HepG2 (cell line): ENCODE data around the gene MAP1B. TPM values are rescaled to one million over a fixed set of nuclear protein-coding genes. Genes with fewer than 3 reads are reported as not detected.

Experiments used
- ATAC-seq: fragments of 200-7000 bp; cut with Tn5 transposase; 3 replicates; pipeline ENCODE4 v1.9.1; 2020; ENCODE audit warnings: mild to moderate bottlenecking, moderate library complexity
- BruUV-seq: library from RNA; stranded (reverse); fragments of 400-500 nt; replicated peaks from 2 replicates; lab custom pipeline; 2021; lab: Mats Ljungman, UMichigan
- CTCF ChIA-PET: fragments of 300-600 bp; formaldehyde crosslinking; extraction: SDS; loops from one replicate; lab custom pipeline; 2021; ENCODE audit warnings: low total read pairs, inconsistent platforms, low intra/inter-chr PET ratio; lab: Yijun Ruan, JAX
- POLR2A ChIA-PET: fragments of 350-600 bp; sonication (Branson Sonifier 250); formaldehyde crosslinking; loops from one replicate; lab custom pipeline; 2020; ENCODE audit warnings: antibody characterized with exemption, inconsistent platforms; lab: Yijun Ruan, JAX
- DNase-seq: peaks from one replicate; pipeline ENCODE4 v3.0.0-alpha.2; 2015; ENCODE audit warnings: low spot score
- FAIRE-seq: peaks from 3 replicates; lab custom pipeline; 2011; peaks lifted over from hg19 to GRCh38; lab: Jason Lieb, UNC
- H2AFZ ChIP-seq: one replicate; pipeline ENCODE4 v1.6.1; 2011; ENCODE audit warnings: low read length, inconsistent platforms
- H3K27ac ChIP-seq: fragments of 300-600 bp; 3 replicates; pipeline ENCODE4 v1.8.0; 2011; ENCODE audit warnings: mixed run types, mild to moderate bottlenecking, mixed read lengths, low read length, inconsistent platforms; ENCODE audit not compliant: insufficient read depth; ENCODE audit errors: extremely low read length
- H3K27me3 ChIP-seq, 2 experiments: fragments of 200-600 bp in 1 of 2; 2 replicates in 1 of 2; 3 replicates in 1 of 2; pipeline versions ENCODE4 v1.6.0 to v1.8.0; 2011; ENCODE audit warnings: low read length in 2 of 2, mild to moderate bottlenecking in 2 of 2, moderate library complexity in 2 of 2, inconsistent platforms in 1 of 2; ENCODE audit not compliant: insufficient read depth in 2 of 2, control insufficient read depth in 1 of 2
- H3K36me3 ChIP-seq, 2 experiments: fragments of 200-600 bp in 1 of 2; replicated peaks in 1 of 2; 2 replicates in 1 of 2; 3 replicates in 1 of 2; pipeline versions ENCODE4 v1.5.1 to v1.8.0; 2011; ENCODE audit warnings: low read length in 2 of 2, inconsistent platforms in 1 of 2; ENCODE audit not compliant: insufficient read depth in 2 of 2, control insufficient read depth in 1 of 2
- H3K4me1 ChIP-seq: 2 replicates; pipeline ENCODE4 v1.5.1; 2012; ENCODE audit warnings: low read length, inconsistent platforms; ENCODE audit not compliant: insufficient read depth
- H3K4me2 ChIP-seq: 2 replicates; pipeline ENCODE4 v1.6.0; 2011; ENCODE audit warnings: low read depth, low read length, inconsistent platforms
- H3K4me3 ChIP-seq, 3 experiments: fragments of 200-600 bp in 1 of 3; sonication (generic), shearing (Covaris generic) in 1 of 3; replicated peaks in 1 of 3; 2 replicates each; pipeline ENCODE4 v1.5.1; 2011 to 2016; ENCODE audit warnings: low read length in 3 of 3, inconsistent platforms in 2 of 3, low read depth in 2 of 3, mild to moderate bottlenecking in 2 of 3, control low read depth in 1 of 3, mixed read lengths in 1 of 3; ENCODE audit not compliant: insufficient read depth in 1 of 3
- H3K79me2 ChIP-seq: one replicate; pipeline ENCODE4 v1.6.1; 2011; ENCODE audit warnings: low read length, inconsistent platforms; ENCODE audit not compliant: insufficient read depth
- H3K9ac ChIP-seq: 2 replicates; pipeline ENCODE4 v1.6.0; 2011; ENCODE audit warnings: mild to moderate bottlenecking, low read depth, low read length, inconsistent platforms; ENCODE audit not compliant: insufficient read depth
- H3K9me3 ChIP-seq: 2 replicates; pipeline ENCODE4 v1.5.1; 2012; ENCODE audit warnings: mild to moderate bottlenecking, low read length
- H4K20me1 ChIP-seq: 2 replicates; pipeline ENCODE4 v1.6.0; 2011; ENCODE audit warnings: inconsistent platforms, mild to moderate bottlenecking, low read length, moderate library complexity; ENCODE audit not compliant: insufficient read depth
- ATF7 ChIP-seq, 2 experiments: fragments of 450-650 bp in 1 of 2; sonication (generic) in 1 of 2; formaldehyde crosslinking in 1 of 2; IDR thresholded peaks; 2 replicates each; pipeline versions ENCODE4 v1.4.0 to v1.6.1; 2016 to 2020; ENCODE audit warnings: antibody characterized with exemption in 1 of 2, mild to moderate bottlenecking in 1 of 2, missing genetic modification reagents in 1 of 2
- ATM ChIP-seq: fragments of 450-650 bp; IDR thresholded peaks from 2 replicates; pipeline ENCODE4 v1.7.1; 2017; ENCODE audit warnings: mild to moderate bottlenecking, borderline replicate concordance
- CHD2 ChIP-seq: IDR thresholded peaks from 2 replicates; pipeline ENCODE4 v1.6.1; 2011; ENCODE audit warnings: low read depth, low read length, improper control_type of control experiment
- DR1 ChIP-seq: sonication (generic); formaldehyde crosslinking; IDR thresholded peaks from 2 replicates; pipeline ENCODE4 v1.8.0; 2021; ENCODE audit warnings: mild to moderate bottlenecking, missing genetic modification reagents, inconsistent platforms
- HHEX ChIP-seq: IDR thresholded peaks from 2 replicates; pipeline ENCODE4 v1.6.1; 2016; ENCODE audit warnings: control low read depth
- NCOA1 ChIP-seq: sonication (generic); formaldehyde crosslinking; IDR thresholded peaks from 2 replicates; pipeline ENCODE4 v1.9.0; 2021; ENCODE audit warnings: missing genetic modification reagents
- NR2F2 ChIP-seq: IDR thresholded peaks from 2 replicates; pipeline ENCODE4 v1.6.1; 2012; ENCODE audit warnings: low read depth, inconsistent platforms, borderline replicate concordance
- RXRB ChIP-seq: IDR thresholded peaks from 2 replicates; pipeline ENCODE4 v1.6.1; 2016; ENCODE audit warnings: borderline replicate concordance, missing genetic modification reagents, missing compliant biosample characterization
- SIN3B ChIP-seq: fragments of 150-350 bp; IDR thresholded peaks from 2 replicates; pipeline ENCODE4 v1.6.1; 2014; ENCODE audit warnings: low read length
- SMAD9 ChIP-seq: sonication (generic); formaldehyde crosslinking; IDR thresholded peaks from 2 replicates; pipeline ENCODE4 v1.5.1; 2020; ENCODE audit warnings: mild to moderate bottlenecking, missing genetic modification reagents
- SP2 ChIP-seq: sonication (generic); formaldehyde crosslinking; IDR thresholded peaks from 2 replicates; pipeline ENCODE4 v1.5.1; 2020; ENCODE audit warnings: mild to moderate bottlenecking, missing genetic modification reagents
- SRSF4 ChIP-seq: fragments of 200-400 bp; formaldehyde crosslinking; IDR thresholded peaks from one replicate; pipeline ENCODE4 v1.6.1; 2018; ENCODE audit warnings: mild to moderate bottlenecking, low read depth, low read length, moderate library complexity; ENCODE audit not compliant: poor library complexity, severe bottlenecking
- U2AF2 ChIP-seq: fragments of 200-400 bp; formaldehyde crosslinking; IDR thresholded peaks from 2 replicates; pipeline ENCODE4 v1.6.1; 2017; ENCODE audit warnings: low read depth, mild to moderate bottlenecking, low read length
- ZBTB21 ChIP-seq: sonication (generic); formaldehyde crosslinking; IDR thresholded peaks from 2 replicates; pipeline ENCODE4 v1.4.0; 2020; ENCODE audit warnings: missing genetic modification reagents
- ZFYVE20 ChIP-seq: sonication (generic); formaldehyde crosslinking; IDR thresholded peaks from 2 replicates; pipeline ENCODE4 v1.8.0; 2023; ENCODE audit warnings: low read depth, mild to moderate bottlenecking, moderate library complexity, missing genetic modification reagents, borderline replicate concordance
- ZNF24 ChIP-seq: fragments of 450-650 bp; IDR thresholded peaks from 2 replicates; pipeline ENCODE4 v1.6.1; 2017; ENCODE audit warnings: antibody characterized with exemption, mild to moderate bottlenecking
- ZNF317 ChIP-seq: sonication (generic); formaldehyde crosslinking; IDR thresholded peaks from 2 replicates; pipeline ENCODE4 v1.5.0; 2020; ENCODE audit warnings: mild to moderate bottlenecking, missing genetic modification reagents
- ZNF646 ChIP-seq: sonication (generic); formaldehyde crosslinking; IDR thresholded peaks from 2 replicates; pipeline ENCODE4 v1.9.0; 2021; ENCODE audit warnings: mild to moderate bottlenecking, missing genetic modification reagents
- ZSCAN25 ChIP-seq: sonication (generic); formaldehyde crosslinking; IDR thresholded peaks from 2 replicates; pipeline ENCODE4 v1.8.0; 2022; ENCODE audit warnings: mild to moderate bottlenecking, missing genetic modification reagents
- WGBS: methylation state at CpG from one replicate; pipeline ENCODE4 v1.1.6; 2017; ENCODE audit warnings: low lambda C conversion rate; 5-methylcytosine and 5-hydroxymethylcytosine counted together
- in situ Hi-C: cut with HindIII; loops from 2 replicates; pipeline ENCODE4 v1.10.0; 2017; ENCODE audit warnings: low pct_unique_long_range_greater_than_20kb; ENCODE audit not compliant: extremely low pct_ligation_motif_present
- intact Hi-C: fragments of 100-400 bp; cut with micrococcal nuclease; formaldehyde crosslinking; loops from one replicate; pipeline ENCODE4 v1.10.0; 2022; ENCODE audit not compliant: unreplicated experiment
- polyA plus RNA-seq, 8 experiments: library from polyadenylated mRNA; depleted of rRNA in 3 of 8; stranded (reverse) in 7 of 8; unstranded in 1 of 8; fragments of >200 nt; fragmentation: Illumina TruSeq in 4 of 8; extraction: Trizol in 4 of 8; gene quantifications; 2 replicates each; pipeline versions ENCODE4 v1.2.1 to v1.2.3, GENCODE V29; 2011 to 2016; ENCODE audit warnings: low read depth in 4 of 8, missing spikeins in 1 of 8, mixed read lengths in 1 of 8; ENCODE audit not compliant: insufficient read depth in 1 of 8
- total RNA-seq, 5 experiments: library from RNA; depleted of rRNA; stranded (reverse); fragments of >200 nt; fragmentation: Illumina TruSeq; extraction: Trizol; gene quantifications; 2 replicates each; pipeline ENCODE4 v1.2.3, GENCODE V29; 2016; ENCODE audit warnings: low read depth in 1 of 5

Gene MAP1B
- total and polyA plus RNA-seq, 2 of the 13 experiments (the other 11 are each of a cell fraction or from before 2014, with no cell fraction given) = 3.3 to 6.2 TPM

DNA sequence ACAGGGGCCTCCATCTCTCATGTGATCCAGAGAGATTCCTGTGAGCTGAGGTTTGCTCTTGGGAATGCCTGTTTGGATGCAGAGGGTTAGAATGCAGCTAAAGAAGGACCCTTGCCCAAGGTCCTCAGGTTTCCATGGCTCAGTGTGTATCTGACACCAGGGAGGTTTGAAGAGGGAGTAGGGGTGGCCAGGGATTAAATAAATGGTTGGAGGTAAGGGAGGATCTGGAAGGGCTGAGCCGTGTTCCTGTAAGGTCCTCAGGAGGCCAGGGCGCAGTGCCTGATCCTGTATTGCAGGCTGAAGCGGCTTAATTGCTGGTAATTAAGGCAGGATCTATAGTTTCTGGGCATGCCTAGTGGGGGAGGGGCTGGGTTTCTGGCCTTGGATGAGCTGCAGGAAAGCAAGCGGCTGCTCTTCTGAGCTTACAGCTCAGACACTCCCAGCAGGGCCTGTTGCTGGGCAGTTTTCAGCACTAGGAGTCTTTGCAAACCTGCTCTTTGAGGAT lies 41.5 kb upstream of the MAP1B start:
- intact Hi-C loops = loop anchor here (10.0 kb wide), 1 partner anchor 1409 kb away; no protein-coding TSS in a partner anchor
- no TSS peak for BruUV-seq

DNA sequence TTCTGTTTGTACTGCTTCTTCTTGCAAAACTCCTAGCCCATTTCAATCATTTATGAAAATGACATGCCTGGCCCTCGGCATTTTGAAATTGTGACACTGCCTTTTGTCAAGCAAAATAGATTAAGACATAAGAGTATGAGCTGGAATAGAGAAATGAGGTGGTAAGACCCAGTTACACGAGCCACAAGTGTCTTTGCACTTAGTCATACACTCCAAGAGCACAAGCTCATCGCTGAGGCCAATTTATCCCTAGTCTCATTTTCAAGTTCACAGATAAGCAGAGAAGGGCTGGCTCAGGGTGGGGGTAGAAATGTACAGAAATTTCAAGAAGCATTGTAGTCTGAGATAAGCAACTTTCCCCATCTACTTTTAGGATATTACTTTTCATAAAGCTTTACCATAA lies 40.6 kb upstream of the MAP1B start:
- H2AFZ ChIP-seq = no peak overlapping the region
- no peaks in the 10 kb centered on the region for H3K36me3 ChIP-seq
- no peaks in the 10 kb centered on the region for H3K9me3 ChIP-seq
- intact Hi-C loops (loop anchor here (10.0 kb wide), 1 partner anchor 1408 kb away; no protein-coding TSS in a partner anchor), in situ Hi-C loops (no loop called here)
- H3K4me2 ChIP-seq = no peak overlapping the region
- BruUV-seq = no TSS peak
- 0% methylated on average over 3 of the region's 3 CpGs for WGBS
- H3K27me3 ChIP-seq = no peaks in the 10 kb centered on the region
- no peaks in the 10 kb centered on the region for H3K4me1 ChIP-seq
- no peaks in the 10 kb centered on the region for H4K20me1 ChIP-seq
- no peak overlapping the region for H3K9ac ChIP-seq
- no peak overlapping the region for H3K27ac ChIP-seq
- no peak for DNase-seq
- ChIA-PET CTCF (no interaction called here), POLR2A (no interaction called here)
- H3K79me2 ChIP-seq = no peaks in the 10 kb centered on the region
- no peak overlapping the region for H3K4me3 ChIP-seq
- no peak for FAIRE-seq
- no peak for ATAC-seq
- TF ChIP-seq CHD2 (no peak), ZBTB21 (CRISPR knock-in tag) (no peak), ZSCAN25 (CRISPR knock-in tag) (no peak), SIN3B (no peak), SMAD9 (CRISPR knock-in tag) (no peak), RXRB (CRISPR knock-in tag) (no peak), ZNF646 (CRISPR knock-in tag) (no peak), ATF7 (IDR thresholded peaks at IDR 0.05) (no peak), ATF7 (CRISPR knock-in tag; IDR thresholded peaks at IDR 0.05) (no peak), SRSF4 (no peak), ZNF317 (CRISPR knock-in tag) (no peak)

More for the DNA sequence above, 41.5 kb upstream of the MAP1B start:
- no peak overlapping the region for H2AFZ ChIP-seq
- H3K9me3 ChIP-seq = no peaks in the 10 kb centered on the region
- no peak overlapping the region for H3K4me2 ChIP-seq
- ATAC-seq = no peak
- no peak for FAIRE-seq
- POLR2A ChIA-PET = no interaction called here
- TF ChIP-seq SMAD9 (CRISPR knock-in tag) (no peak), U2AF2 (no peak), NR2F2 (no peak), HHEX (CRISPR knock-in tag) (no peak), ATM (no peak), ZNF24 (no peak), SP2 (no peak), ZSCAN25 (CRISPR knock-in tag) (no peak), NCOA1 (CRISPR knock-in tag) (no peak), ZFYVE20 (CRISPR knock-in tag) (no peak), DR1 (no peak)
- no peak overlapping the region for H3K27ac ChIP-seq
- H3K27me3 ChIP-seq = no peaks in the 10 kb centered on the region
- H3K36me3 ChIP-seq = no peaks in the 10 kb centered on the region
- no peaks in the 10 kb centered on the region for H3K79me2 ChIP-seq
- CTCF ChIA-PET = no interaction called here
- H3K9ac ChIP-seq = no peak overlapping the region
- no peaks in the 10 kb centered on the region for H4K20me1 ChIP-seq
- no peaks in the 10 kb centered on the region for H3K4me1 ChIP-seq
- WGBS = 31% methylated on average over 2 of the region's 4 CpGs
- no peak overlapping the region for H3K4me3 ChIP-seq
- DNase-seq = no peak
- in situ Hi-C loops = no loop called here
